OCI-LY3 (cell line): ENCODE results near the gene SPATC1L.

Source experiments
- H2AFZ ChIP-seq: fragments of 200-600, 300-600 bp; shearing (Covaris generic); 2 replicates; pipeline ENCODE4 v1.6.0; 2014; ENCODE audit warnings: antibody characterized with exemption, low read depth, low read length
- H3K27ac ChIP-seq: fragments of 200-600, 300-600 bp; sonication (generic); 2 replicates; pipeline ENCODE4 v1.5.1; 2014; ENCODE audit warnings: mild to moderate bottlenecking, low read length, moderate library complexity, mixed read lengths
- H3K27me3 ChIP-seq: fragments of 200-600, 300-600 bp; sonication (generic); 2 replicates; pipeline ENCODE4 v1.6.1; 2014; ENCODE audit warnings: low read depth, low read length, mixed read lengths
- H3K36me3 ChIP-seq: fragments of 200-600, 300-600 bp; sonication (generic); replicated peaks from 2 replicates; pipeline ENCODE3; 2014; ENCODE audit warnings: low read depth, low read length, mixed read lengths
- H3K4me1 ChIP-seq: fragments of 300-600, 200-600 bp; sonication (generic); 2 replicates; pipeline ENCODE4 v1.6.1; 2014; ENCODE audit warnings: low read length, mixed read lengths
- H3K4me2 ChIP-seq: fragments of 200-600, 300-600 bp; sonication (generic); 2 replicates; pipeline ENCODE4 v1.6.1; 2014; ENCODE audit warnings: low read length, mixed read lengths
- H3K4me3 ChIP-seq: fragments of 300-600, 200-600 bp; sonication (generic); 2 replicates; pipeline ENCODE4 v1.5.1; 2014; ENCODE audit warnings: antibody characterized with exemption, mild to moderate bottlenecking, low read length, moderate library complexity
- H3K79me2 ChIP-seq: fragments of 300-600, 200-600 bp; shearing (Covaris generic); 2 replicates; pipeline ENCODE4 v1.6.1; 2014; ENCODE audit warnings: mild to moderate bottlenecking, low read length, mixed read lengths
- H3K9ac ChIP-seq: fragments of 300-600, 200-600 bp; shearing (Covaris generic); 2 replicates; pipeline ENCODE4 v1.6.0; 2014; ENCODE audit warnings: mild to moderate bottlenecking, low read length, moderate library complexity
- H3K9me3 ChIP-seq: fragments of 200-600, 300-600 bp; shearing (Covaris generic); 2 replicates; pipeline ENCODE4 v1.6.1; 2014; ENCODE audit warnings: low read length, mixed read lengths; ENCODE audit not compliant: insufficient read depth
- H4K20me1 ChIP-seq: fragments of 200-600, 300-600 bp; sonication (generic); 2 replicates; pipeline ENCODE4 v1.6.1; 2016; ENCODE audit warnings: low read length, mixed read lengths; ENCODE audit not compliant: insufficient read depth
- CTCF ChIP-seq: fragments of 200-600, 300-600 bp; sonication (generic); IDR thresholded peaks from 2 replicates; pipeline ENCODE4 v1.5.1; 2014; ENCODE audit warnings: antibody characterized with exemption, low read length, low read depth
- EZH2phosphoT487 ChIP-seq: fragments of 200-600 bp; shearing (Covaris generic); IDR thresholded peaks from 2 replicates; pipeline ENCODE4 v1.6.1; 2018; ENCODE audit warnings: antibody characterized with exemption, mixed run types, low read depth

SPATC1L gene

DNA sequence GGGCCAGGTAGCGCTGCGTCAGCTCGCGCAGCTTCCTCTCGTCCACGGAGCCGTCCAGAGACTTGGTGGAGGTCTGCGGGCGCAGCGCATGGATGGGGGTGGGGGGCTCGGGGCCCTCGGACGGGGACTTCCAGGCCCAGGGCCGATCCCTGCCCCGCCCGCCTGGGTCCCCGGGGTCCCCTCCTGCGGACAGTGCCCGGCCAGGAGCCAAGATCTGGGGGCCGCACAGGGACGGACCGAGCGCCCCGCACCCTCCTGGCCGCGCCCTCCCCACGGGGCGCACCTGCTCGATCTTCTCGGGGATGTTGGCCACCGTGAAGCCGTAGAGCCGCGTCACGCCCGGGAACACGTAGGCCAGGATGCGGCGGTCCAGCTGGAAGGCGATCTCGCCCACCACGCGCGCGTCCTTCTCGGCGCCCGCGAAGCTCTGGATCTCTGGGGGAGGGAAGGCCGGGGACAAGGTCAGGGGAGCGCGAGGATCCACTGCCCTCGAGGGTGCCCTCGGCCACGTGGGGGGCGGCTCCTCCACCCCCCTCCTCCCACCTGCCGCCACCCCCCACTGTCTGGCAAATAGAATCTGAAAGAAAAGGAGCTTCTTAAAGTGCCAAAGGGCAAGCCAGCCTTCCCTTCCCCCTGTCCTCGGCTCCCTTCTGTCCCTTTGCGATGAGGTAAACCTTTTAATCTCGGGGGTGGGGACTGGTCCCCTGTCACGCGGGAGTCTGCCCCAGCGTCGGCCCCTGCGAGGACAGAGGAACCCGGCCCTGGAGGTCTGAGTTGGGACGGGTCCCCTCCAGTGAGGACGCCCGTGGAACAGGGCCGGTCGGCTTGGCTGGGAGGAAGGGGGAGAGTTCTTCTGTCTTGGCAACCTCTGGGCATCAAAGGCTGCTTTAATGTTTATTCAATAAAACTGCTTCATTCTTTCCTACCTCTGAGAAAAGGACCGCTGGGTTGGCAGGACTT lies 22.3 kb downstream of the SPATC1L start:
- no peak overlapping the region for H3K27ac ChIP-seq
- no peaks in the 10 kb centered on the region for H4K20me1 ChIP-seq
- no peak overlapping the region for H3K4me3 ChIP-seq
- TF ChIP-seq CTCF (no peak), EZH2phosphoT487 (no peak)
- no peaks in the 10 kb centered on the region for H3K4me1 ChIP-seq
- no peaks in the 10 kb centered on the region for H3K9me3 ChIP-seq
- H2AFZ ChIP-seq = no peak overlapping the region
- no peak overlapping the region for H3K4me2 ChIP-seq
- no peaks in the 10 kb centered on the region for H3K27me3 ChIP-seq
- no peaks in the 10 kb centered on the region for H3K79me2 ChIP-seq
- no peaks in the 10 kb centered on the region for H3K36me3 ChIP-seq
- H3K9ac ChIP-seq = no peak overlapping the region

DNA sequence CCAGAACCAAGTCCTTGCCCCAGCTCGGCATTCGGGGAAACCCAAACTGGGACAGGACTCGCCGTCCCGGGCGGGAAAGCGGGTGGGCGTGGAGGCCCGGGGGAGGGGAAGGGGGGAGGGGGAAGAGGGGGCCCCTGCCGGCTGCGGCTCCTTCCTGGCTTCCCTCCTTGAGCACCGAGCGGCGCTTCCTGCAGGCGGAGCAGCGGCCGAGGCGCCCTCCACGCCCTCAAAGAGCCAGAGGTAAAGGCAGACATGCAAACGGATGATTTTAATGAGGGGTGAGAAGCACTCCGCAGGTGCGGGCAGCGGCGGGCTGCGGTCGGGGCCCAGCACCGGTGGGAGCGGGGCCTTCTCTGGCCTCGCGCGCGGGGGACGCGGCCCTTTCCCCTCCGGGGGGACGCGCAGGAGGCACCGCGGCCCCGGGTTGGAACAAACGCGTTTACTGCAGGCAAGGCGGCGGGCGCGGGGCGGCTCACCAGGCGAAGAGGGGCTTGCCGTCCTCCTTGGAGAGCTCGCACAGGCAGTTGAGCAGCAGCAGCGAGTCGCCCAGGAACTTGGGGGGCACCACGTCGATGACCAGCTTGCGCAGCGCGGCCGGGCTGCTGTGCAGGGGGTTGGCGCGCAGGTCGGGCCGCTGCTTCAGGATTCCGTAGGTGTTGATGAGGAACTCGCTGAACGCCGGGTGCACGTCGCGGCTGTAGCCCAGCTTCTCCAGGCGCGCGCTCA lies 23.2 kb downstream of the SPATC1L start:
- Histone ChIP-seq H3K27me3 (no peaks in the 10 kb centered on the region), H4K20me1 (no peaks in the 10 kb centered on the region), H3K9me3 (no peaks in the 10 kb centered on the region), H3K79me2 (no peaks in the 10 kb centered on the region), H2AFZ (no peak overlapping the region), H3K4me3 (no peak overlapping the region), H3K27ac (no peak overlapping the region), H3K4me2 (no peak overlapping the region), H3K4me1 (no peaks in the 10 kb centered on the region), H3K36me3 (no peaks in the 10 kb centered on the region), H3K9ac (no peak overlapping the region)
- no peak for TF ChIP-seq CTCF
- no peak for TF ChIP-seq EZH2phosphoT487

DNA sequence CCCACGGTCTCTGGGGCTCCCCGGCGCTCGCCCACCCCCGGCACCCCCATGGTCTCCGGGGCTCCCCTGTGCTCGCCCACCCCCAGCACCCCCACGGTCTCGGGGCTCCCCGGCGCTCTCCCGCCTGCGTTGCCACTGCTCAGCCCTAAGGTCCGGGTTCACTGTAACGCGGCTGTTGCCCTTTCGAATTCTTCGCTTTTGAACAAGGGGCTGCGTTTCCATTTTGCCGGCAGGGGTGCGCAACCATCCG lies 23.7 kb downstream of the SPATC1L start:
- H3K27me3 ChIP-seq = no peaks in the 10 kb centered on the region
- H3K79me2 ChIP-seq = no peaks in the 10 kb centered on the region
- TF ChIP-seq EZH2phosphoT487 = no peak
- TF ChIP-seq CTCF = no peak
- no peak overlapping the region for H3K4me2 ChIP-seq
- no peaks in the 10 kb centered on the region for H3K9me3 ChIP-seq
- H2AFZ ChIP-seq = no peak overlapping the region
- no peak overlapping the region for H3K9ac ChIP-seq
- no peaks in the 10 kb centered on the region for H3K36me3 ChIP-seq
- H3K4me3 ChIP-seq = no peak overlapping the region
- H3K27ac ChIP-seq = no peak overlapping the region
- no peaks in the 10 kb centered on the region for H4K20me1 ChIP-seq
- no peaks in the 10 kb centered on the region for H3K4me1 ChIP-seq

DNA sequence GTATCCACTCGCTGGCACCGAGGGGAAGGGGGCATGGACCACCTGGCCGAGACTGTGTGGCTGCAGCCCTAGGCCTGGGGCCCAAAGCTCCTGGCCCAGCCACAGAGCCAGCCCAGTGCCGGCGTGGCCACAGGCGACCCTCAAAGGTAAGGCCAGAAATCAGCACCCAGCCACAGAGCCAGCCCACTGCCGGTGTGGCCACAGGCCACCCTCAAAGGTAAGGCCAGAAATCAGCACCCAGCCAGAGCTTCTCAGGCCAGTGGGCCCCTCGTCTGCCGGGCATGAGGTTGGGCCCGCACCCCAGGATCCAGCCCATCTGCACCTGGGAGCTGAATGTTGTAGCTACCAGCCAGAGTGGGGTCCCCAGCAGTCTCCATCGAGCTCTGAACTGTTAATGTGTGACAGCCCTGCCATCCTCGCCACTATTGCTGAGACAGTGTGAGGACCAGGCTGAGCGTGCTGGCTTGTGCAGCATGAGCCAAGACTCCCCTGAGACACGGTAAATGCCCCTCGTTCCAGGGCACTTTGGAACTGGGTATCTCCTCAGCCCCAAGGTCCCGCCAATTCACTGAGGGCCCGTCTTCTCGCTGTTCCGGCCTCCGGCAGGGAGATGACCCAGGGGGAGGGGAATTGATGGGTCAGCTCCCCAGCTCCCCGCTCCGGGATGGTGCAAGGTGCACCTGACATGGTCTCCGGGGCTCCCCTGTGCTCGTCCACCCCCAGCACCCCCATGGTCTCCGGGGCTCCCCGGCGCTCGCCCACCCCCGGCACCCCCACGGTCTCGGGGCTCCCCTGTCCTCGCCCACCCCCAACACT lies 24.2 kb downstream of the SPATC1L start:
- H3K9me3 ChIP-seq = no peaks in the 10 kb centered on the region
- no peak for TF ChIP-seq CTCF
- TF ChIP-seq EZH2phosphoT487 = no peak
- no peak overlapping the region for H3K27ac ChIP-seq
- H4K20me1 ChIP-seq = no peaks in the 10 kb centered on the region
- H3K36me3 ChIP-seq = no peaks in the 10 kb centered on the region
- no peaks in the 10 kb centered on the region for H3K4me1 ChIP-seq
- no peaks in the 10 kb centered on the region for H3K79me2 ChIP-seq
- no peak overlapping the region for H3K9ac ChIP-seq
- H3K27me3 ChIP-seq = no peaks in the 10 kb centered on the region
- no peak overlapping the region for H2AFZ ChIP-seq
- H3K4me2 ChIP-seq = no peak overlapping the region
- no peak overlapping the region for H3K4me3 ChIP-seq
